Prostate gland (tissue), 2 donors: ENCODE results near the gene ASCC3. TPM values are rescaled to one million over a fixed set of nuclear protein-coding genes. Genes with fewer than 3 reads are reported as not detected.

Source experiments
- DNase-seq: peaks from one replicate; pipeline ENCODE4 v3.0.0-alpha.2; 2019; ENCODE audit warnings: low spot score
- H3K27ac ChIP-seq, 2 donors: fragments of 200-600 bp; sonication (generic); 2 replicates each; pipeline ENCODE4 v1.5.1; 2017 to 2019
- H3K27me3 ChIP-seq: fragments of 200-600 bp; sonication (generic); replicated peaks from 2 replicates; pipeline ENCODE4 v1.5.1; 2019; ENCODE audit not compliant: insufficient read depth
- H3K36me3 ChIP-seq, 2 donors: fragments of 200-600 bp; sonication (generic); 1 replicate in 1 of 2; 2 replicates in 1 of 2; pipeline versions ENCODE4 v1.5.1 to v1.8.1; 2017 to 2019
- H3K4me1 ChIP-seq: fragments of 200-600 bp; sonication (generic); replicated peaks from 2 replicates; pipeline ENCODE4 v1.5.1; 2019
- H3K4me3 ChIP-seq, 2 donors: fragments of 200-600 bp; sonication (generic); 2 replicates each; pipeline ENCODE4 v1.5.1; 2017 to 2019
- H3K9me3 ChIP-seq: fragments of 200-600 bp; sonication (generic); 2 replicates; pipeline ENCODE4 v1.5.1; 2017
- CTCF ChIP-seq, 4 experiments: fragments of 200-600 bp in 2 of 4; fragments of 450-650 bp in 2 of 4; sonication (generic) in 2 of 4; IDR thresholded peaks; 1 replicate in 3 of 4; 2 replicates in 1 of 4; pipeline ENCODE4 v1.5.1; 2016 to 2019; ENCODE audit warnings: antibody characterized with exemption in 4 of 4, mild to moderate bottlenecking in 2 of 4, moderate library complexity in 2 of 4
- POLR2A ChIP-seq: fragments of 450-650 bp; IDR thresholded peaks from one replicate; pipeline ENCODE4 v1.6.1; 2016; ENCODE audit warnings: antibody characterized with exemption, mild to moderate bottlenecking
- POLR2AphosphoS5 ChIP-seq: sonication (generic); formaldehyde crosslinking; IDR thresholded peaks from one replicate; pipeline ENCODE4 v1.6.1; 2017; ENCODE audit warnings: antibody characterized with exemption
- WGBS: methylation state at CpG from one replicate; pipeline ENCODE4 v1.1.5; 2018; 5-methylcytosine and 5-hydroxymethylcytosine counted together
- intact Hi-C: fragments of 100-400 bp; cut with DNase I; formaldehyde crosslinking; loops from one replicate; pipeline ENCODE4 v1.14.2; 2022
- total RNA-seq, 2 donors: library from RNA; depleted of rRNA; stranded (reverse); fragments of >200 nt; gene quantifications; one replicate each; pipeline ENCODE4 v1.1.0, GENCODE V29; 2016

Gene ASCC3
- total RNA-seq, 2 donors from 2014 or later, result 27.6 to 35.9 TPM

DNA sequence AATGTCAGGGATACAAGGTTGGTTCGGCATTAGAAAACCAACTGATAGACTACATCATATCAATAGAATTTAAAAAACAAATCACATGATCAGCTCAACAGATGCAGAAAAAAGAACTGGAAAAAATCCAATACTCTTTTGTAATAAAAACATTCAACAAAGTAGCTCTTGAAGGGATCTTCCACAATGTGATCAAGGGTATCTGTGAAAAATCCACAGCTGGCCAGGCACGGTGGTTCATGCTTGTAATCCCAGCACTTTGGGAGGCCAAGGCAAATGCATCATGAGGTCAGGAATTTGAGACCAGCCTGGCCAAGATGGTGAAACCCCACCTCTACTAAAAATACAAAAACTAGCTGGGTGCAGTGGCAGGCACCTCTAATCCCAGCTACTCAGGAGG lies 63.1 kb downstream of the ASCC3 start:
- WGBS, result 90% methylated on average over 2 of the region's 2 CpGs
- TF ChIP-seq CTCF (IDR thresholded peaks at IDR 0.05) (no peak), POLR2A (no peak), POLR2AphosphoS5 (no peak)
- no peak for DNase-seq

GRCh38 chr6:100810015-100810414 lies 71.1 kb downstream of the ASCC3 start:
- no peak overlapping the region for H3K4me3 ChIP-seq
- no peak overlapping the region for H3K27ac ChIP-seq
- DNase-seq, result no peak
- intact Hi-C loops, result no loop called here
- H3K27me3 ChIP-seq, result no peaks in the 10 kb centered on the region
- WGBS, result 83% methylated on average over 2 of the region's 2 CpGs
- H3K36me3 ChIP-seq, result no peaks in the 10 kb centered on the region
- TF ChIP-seq CTCF (IDR thresholded peaks at IDR 0.05), result no peak
- no peak for TF ChIP-seq POLR2AphosphoS5
- TF ChIP-seq POLR2A, result no peak
- no peaks in the 10 kb centered on the region for H3K9me3 ChIP-seq
- H3K4me1 ChIP-seq, result no peaks in the 10 kb centered on the region

More for the DNA sequence above, 63.1 kb downstream of the ASCC3 start:
- Histone ChIP-seq H3K4me1 (no peaks in the 10 kb centered on the region), H3K9me3 (no peaks in the 10 kb centered on the region), H3K27ac (no peak overlapping the region), H3K36me3 (no peaks in the 10 kb centered on the region), H3K4me3 (no peak overlapping the region), H3K27me3 (no peaks in the 10 kb centered on the region)
- intact Hi-C loops, result no loop called here

- Histone ChIP-seq H3K4me3 (no peak overlapping the region), H3K4me1 (no peaks in the 10 kb centered on the region), H3K36me3 (no peaks in the 10 kb centered on the region), H3K27ac (no peak overlapping the region), H3K27me3 (no peaks in the 10 kb centered on the region), H3K9me3 (no peaks in the 10 kb centered on the region)
- no peak for TF ChIP-seq CTCF (IDR thresholded peaks at IDR 0.05)
- TF ChIP-seq POLR2A, result no peak
- TF ChIP-seq POLR2AphosphoS5, result no peak
- DNase-seq, result no peak
- 98% methylated on average over 1 of the region's 1 CpG for WGBS
- intact Hi-C loops, result no loop called here
These were observed 71.8 kb downstream of the ASCC3 start for GRCh38 chr6:100809346-100809745.

DNA sequence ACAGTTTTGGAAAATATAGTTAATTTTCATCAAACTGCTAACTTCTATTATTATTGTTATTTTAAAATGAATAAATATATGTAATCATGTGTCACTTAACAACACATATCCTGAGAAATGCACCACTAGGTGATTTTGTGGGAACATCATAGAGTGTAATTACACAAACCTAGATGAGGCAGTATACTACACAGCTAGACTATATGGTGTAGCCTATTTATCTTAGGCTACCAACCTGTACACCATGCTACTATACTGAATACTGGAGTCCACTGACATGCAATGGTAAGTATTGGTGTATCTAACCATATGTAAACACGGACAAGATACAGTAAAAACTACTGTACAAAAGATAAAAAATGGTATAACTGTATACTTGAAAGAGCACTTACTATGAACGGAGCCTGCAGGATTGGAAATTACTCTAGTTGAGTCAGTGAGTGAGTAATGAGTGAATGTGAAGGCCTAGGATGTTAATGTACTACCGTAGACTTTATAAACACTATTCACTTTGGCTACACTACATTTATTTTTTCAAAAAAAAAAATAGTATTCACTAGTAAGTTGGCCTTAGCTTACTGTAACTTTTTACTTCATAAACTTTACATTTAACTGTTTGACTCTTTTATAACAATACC lies 72.4 kb downstream of the ASCC3 start:
- no peak overlapping the region for H3K27ac ChIP-seq
- no peak for DNase-seq
- no peaks in the 10 kb centered on the region for H3K27me3 ChIP-seq
- H3K4me1 ChIP-seq, result no peaks in the 10 kb centered on the region
- intact Hi-C loops, result no loop called here
- TF ChIP-seq POLR2AphosphoS5, result no peak
- TF ChIP-seq POLR2A, result no peak
- TF ChIP-seq CTCF (IDR thresholded peaks at IDR 0.05), result no peak
- no peaks in the 10 kb centered on the region for H3K36me3 ChIP-seq
- WGBS, result 91% methylated on average over 3 of the region's 3 CpGs
- H3K9me3 ChIP-seq, result no peaks in the 10 kb centered on the region
- H3K4me3 ChIP-seq, result no peak overlapping the region

DNA sequence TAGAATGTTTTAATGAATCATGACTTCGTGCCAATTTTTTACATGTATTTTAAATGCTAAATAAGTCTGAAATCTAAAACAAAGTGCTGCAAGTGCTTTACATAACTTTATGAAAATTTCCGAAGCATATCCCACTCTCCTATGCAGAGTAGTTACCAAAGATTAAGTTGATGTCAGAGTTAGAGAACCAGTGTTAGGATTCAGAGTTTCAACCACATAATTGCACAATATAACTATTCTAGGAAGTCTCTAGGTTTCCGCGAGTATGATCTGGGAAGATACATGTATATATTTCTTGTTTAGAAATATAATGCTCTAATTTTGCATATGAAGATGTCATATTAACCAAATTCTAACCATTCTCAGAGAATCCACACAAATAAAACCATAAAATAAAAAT lies 74.8 kb downstream of the ASCC3 start:
- no peak overlapping the region for H3K27ac ChIP-seq
- no peak for TF ChIP-seq CTCF (IDR thresholded peaks at IDR 0.05)
- TF ChIP-seq POLR2A, result no peak
- TF ChIP-seq POLR2AphosphoS5, result no peak
- H3K4me3 ChIP-seq, result no peak overlapping the region
- WGBS, result 95% methylated on average over 4 of the region's 4 CpGs
- no peaks in the 10 kb centered on the region for H3K36me3 ChIP-seq
- no peaks in the 10 kb centered on the region for H3K4me1 ChIP-seq
- no peaks in the 10 kb centered on the region for H3K9me3 ChIP-seq
- no peak for DNase-seq
- intact Hi-C loops, result no loop called here
- no peaks in the 10 kb centered on the region for H3K27me3 ChIP-seq
